Measurements from ENCODE around the gene CLCA2. TPM values are rescaled to one million over a fixed set of nuclear protein-coding genes. Genes with fewer than 3 reads are reported as not detected.

The CLCA2 gene
- total and polyA plus RNA-seq, 4 donors = not detected

DNA sequence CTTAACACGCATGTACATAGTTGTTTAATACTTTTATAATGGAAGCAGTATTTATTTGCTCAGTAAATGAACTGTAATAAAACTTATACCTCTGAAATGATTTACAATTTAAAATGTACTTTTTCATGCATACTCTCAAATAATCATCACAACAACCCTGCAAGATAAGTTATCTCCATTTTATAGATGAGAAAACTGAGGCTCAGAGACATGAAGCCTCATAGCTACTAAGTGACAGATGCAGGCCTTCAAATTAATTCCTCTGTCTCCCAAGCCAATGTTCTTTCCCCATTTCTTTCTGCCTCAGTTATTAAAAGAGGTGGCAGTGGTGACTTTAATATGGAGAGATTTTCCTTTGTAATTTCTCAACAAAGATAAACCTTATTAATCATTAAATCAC, 25.1 kb downstream of the CLCA2 start:
- Histone ChIP-seq H3K9ac (ENCODE audit: low read depth in 1 of 2, low read length in 2 of 2) (no peak overlapping the region), H3K4me1 (ENCODE audit: control insufficient read depth in 4 of 4, insufficient read depth in 4 of 4, low read length in 3 of 4) (no peaks in the 10 kb centered on the region), H3K36me3 (ENCODE audit: control insufficient read depth in 4 of 4, insufficient read depth in 3 of 4, low read depth in 1 of 4, low read length in 3 of 4) (no peaks in the 10 kb centered on the region), H3K9me3 (ENCODE audit: control insufficient read depth in 4 of 4, low read length in 3 of 4) (no peaks in the 10 kb centered on the region), H3K27ac (ENCODE audit: low read depth in 1 of 2, low read length in 2 of 2) (no peak overlapping the region), H3K4me3 (ENCODE audit: low read depth in 1 of 3, low read length in 3 of 3) (no peak overlapping the region), H3K27me3 (ENCODE audit: control insufficient read depth in 4 of 4, insufficient read depth in 4 of 4, low read length in 3 of 4) (no peaks in the 10 kb centered on the region)
- no peak for DNase-seq (ENCODE audit: low spot score)
- TF ChIP-seq JUND (IDR thresholded peaks at IDR 0.05) (no peak), YY1 (IDR thresholded peaks at IDR 0.05) (no peak), TAF1 (conservative IDR thresholded peaks at IDR 0.05) (no peak), HNF4A (conservative IDR thresholded peaks at IDR 0.05) (no peak), RAD21 (IDR thresholded peaks at IDR 0.05) (no peak), EGR1 (IDR thresholded peaks at IDR 0.05; ENCODE audit: low read depth in 2 of 2) (no peak), FOXA1 (IDR thresholded peaks at IDR 0.05) (no peak), NR2F2 (IDR thresholded peaks at IDR 0.05) (no peak), GABPA (IDR thresholded peaks at IDR 0.05 in 1 of 2, conservative IDR thresholded peaks at IDR 0.05 in 1 of 2) (no peak), SP1 (IDR thresholded peaks at IDR 0.05) (no peak)
- TF ChIP-seq, protein P1, sequence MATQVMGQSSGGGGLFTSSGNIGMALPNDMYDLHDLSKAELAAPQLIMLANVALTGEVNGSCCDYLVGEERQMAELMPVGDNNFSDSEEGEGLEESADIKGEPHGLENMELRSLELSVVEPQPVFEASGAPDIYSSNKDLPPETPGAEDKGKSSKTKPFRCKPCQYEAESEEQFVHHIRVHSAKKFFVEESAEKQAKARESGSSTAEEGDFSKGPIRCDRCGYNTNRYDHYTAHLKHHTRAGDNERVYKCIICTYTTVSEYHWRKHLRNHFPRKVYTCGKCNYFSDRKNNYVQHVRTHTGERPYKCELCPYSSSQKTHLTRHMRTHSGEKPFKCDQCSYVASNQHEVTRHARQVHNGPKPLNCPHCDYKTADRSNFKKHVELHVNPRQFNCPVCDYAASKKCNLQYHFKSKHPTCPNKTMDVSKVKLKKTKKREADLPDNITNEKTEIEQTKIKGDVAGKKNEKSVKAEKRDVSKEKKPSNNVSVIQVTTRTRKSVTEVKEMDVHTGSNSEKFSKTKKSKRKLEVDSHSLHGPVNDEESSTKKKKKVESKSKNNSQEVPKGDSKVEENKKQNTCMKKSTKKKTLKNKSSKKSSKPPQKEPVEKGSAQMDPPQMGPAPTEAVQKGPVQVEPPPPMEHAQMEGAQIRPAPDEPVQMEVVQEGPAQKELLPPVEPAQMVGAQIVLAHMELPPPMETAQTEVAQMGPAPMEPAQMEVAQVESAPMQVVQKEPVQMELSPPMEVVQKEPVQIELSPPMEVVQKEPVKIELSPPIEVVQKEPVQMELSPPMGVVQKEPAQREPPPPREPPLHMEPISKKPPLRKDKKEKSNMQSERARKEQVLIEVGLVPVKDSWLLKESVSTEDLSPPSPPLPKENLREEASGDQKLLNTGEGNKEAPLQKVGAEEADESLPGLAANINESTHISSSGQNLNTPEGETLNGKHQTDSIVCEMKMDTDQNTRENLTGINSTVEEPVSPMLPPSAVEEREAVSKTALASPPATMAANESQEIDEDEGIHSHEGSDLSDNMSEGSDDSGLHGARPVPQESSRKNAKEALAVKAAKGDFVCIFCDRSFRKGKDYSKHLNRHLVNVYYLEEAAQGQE (IDR thresholded peaks at IDR 0.05) = no peak
- TF ChIP-seq, protein P2, sequence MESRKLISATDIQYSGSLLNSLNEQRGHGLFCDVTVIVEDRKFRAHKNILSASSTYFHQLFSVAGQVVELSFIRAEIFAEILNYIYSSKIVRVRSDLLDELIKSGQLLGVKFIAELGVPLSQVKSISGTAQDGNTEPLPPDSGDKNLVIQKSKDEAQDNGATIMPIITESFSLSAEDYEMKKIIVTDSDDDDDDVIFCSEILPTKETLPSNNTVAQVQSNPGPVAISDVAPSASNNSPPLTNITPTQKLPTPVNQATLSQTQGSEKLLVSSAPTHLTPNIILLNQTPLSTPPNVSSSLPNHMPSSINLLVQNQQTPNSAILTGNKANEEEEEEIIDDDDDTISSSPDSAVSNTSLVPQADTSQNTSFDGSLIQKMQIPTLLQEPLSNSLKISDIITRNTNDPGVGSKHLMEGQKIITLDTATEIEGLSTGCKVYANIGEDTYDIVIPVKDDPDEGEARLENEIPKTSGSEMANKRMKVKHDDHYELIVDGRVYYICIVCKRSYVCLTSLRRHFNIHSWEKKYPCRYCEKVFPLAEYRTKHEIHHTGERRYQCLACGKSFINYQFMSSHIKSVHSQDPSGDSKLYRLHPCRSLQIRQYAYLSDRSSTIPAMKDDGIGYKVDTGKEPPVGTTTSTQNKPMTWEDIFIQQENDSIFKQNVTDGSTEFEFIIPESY (IDR thresholded peaks at IDR 0.05) = no peak
- TF ChIP-seq, protein P3, sequence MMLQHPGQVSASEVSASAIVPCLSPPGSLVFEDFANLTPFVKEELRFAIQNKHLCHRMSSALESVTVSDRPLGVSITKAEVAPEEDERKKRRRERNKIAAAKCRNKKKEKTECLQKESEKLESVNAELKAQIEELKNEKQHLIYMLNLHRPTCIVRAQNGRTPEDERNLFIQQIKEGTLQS (IDR thresholded peaks at IDR 0.05) = no peak
- TF ChIP-seq, protein P4, sequence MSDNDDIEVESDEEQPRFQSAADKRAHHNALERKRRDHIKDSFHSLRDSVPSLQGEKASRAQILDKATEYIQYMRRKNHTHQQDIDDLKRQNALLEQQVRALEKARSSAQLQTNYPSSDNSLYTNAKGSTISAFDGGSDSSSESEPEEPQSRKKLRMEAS (IDR thresholded peaks at IDR 0.05) = no peak
- TF ChIP-seq, protein P5, sequence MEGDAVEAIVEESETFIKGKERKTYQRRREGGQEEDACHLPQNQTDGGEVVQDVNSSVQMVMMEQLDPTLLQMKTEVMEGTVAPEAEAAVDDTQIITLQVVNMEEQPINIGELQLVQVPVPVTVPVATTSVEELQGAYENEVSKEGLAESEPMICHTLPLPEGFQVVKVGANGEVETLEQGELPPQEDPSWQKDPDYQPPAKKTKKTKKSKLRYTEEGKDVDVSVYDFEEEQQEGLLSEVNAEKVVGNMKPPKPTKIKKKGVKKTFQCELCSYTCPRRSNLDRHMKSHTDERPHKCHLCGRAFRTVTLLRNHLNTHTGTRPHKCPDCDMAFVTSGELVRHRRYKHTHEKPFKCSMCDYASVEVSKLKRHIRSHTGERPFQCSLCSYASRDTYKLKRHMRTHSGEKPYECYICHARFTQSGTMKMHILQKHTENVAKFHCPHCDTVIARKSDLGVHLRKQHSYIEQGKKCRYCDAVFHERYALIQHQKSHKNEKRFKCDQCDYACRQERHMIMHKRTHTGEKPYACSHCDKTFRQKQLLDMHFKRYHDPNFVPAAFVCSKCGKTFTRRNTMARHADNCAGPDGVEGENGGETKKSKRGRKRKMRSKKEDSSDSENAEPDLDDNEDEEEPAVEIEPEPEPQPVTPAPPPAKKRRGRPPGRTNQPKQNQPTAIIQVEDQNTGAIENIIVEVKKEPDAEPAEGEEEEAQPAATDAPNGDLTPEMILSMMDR (IDR thresholded peaks at IDR 0.05; ENCODE audit: low read depth, low read length, missing input control) = no peak
- WGBS = 89% methylated on average over 1 of the region's 1 CpG

DNA sequence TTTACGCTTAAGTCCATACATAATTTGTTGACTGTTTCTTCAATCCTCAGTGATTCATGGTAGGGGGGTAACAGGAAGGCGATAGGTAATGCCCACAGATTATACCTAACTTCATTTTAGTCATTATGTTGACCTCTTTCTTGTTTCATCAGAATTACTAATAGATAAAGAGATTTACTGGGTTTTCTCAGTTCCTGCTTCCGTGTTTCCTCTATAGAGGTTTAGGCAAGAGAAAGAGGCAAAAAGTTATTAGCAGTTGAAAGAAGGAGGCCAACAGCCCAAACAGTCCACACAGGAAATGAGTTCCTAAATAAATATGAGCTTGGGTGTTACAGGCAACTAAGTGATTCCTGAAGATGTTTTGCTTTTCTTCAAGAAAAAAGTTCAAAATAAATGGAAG, 26.9 kb downstream of the CLCA2 start:
- H3K4me3 ChIP-seq (ENCODE audit: low read depth in 1 of 3, low read length in 3 of 3) = no peak overlapping the region
- DNase-seq (ENCODE audit: low spot score) = no peak
- H3K27ac ChIP-seq (ENCODE audit: low read depth in 1 of 2, low read length in 2 of 2) = no peak overlapping the region
- WGBS = 61% methylated on average over 3 of the region's 3 CpGs
- H3K4me1 ChIP-seq (ENCODE audit: control insufficient read depth in 4 of 4, insufficient read depth in 4 of 4, low read length in 3 of 4) = no peaks in the 10 kb centered on the region
- no peaks in the 10 kb centered on the region for H3K36me3 ChIP-seq (ENCODE audit: control insufficient read depth in 4 of 4, insufficient read depth in 3 of 4, low read depth in 1 of 4, low read length in 3 of 4)
- no peaks in the 10 kb centered on the region for H3K9me3 ChIP-seq (ENCODE audit: control insufficient read depth in 4 of 4, low read length in 3 of 4)
- TF ChIP-seq HNF4G (IDR thresholded peaks at IDR 0.05) = no peak
- no peaks in the 10 kb centered on the region for H3K27me3 ChIP-seq (ENCODE audit: control insufficient read depth in 4 of 4, insufficient read depth in 4 of 4, low read length in 3 of 4)
- no peak overlapping the region for H3K9ac ChIP-seq (ENCODE audit: low read depth in 1 of 2, low read length in 2 of 2)

Data from liver (tissue), 9 donors.